GM12878 (cell line): Measurements from ENCODE around the gene SLC13A3. TPM values are rescaled to one million over a fixed set of nuclear protein-coding genes. Genes with fewer than 3 reads are reported as not detected.

Experiments
- ATAC-seq: fragments of 200-7000 bp; cut with Tn5 transposase; 3 replicates; pipeline ENCODE4 v1.9.1; 2020; ENCODE audit warnings: mild to moderate bottlenecking, moderate library complexity
- BruUV-seq: library from RNA; stranded (reverse); fragments of 400-500 nt; replicated peaks from 2 replicates; lab custom pipeline; 2021; lab: Mats Ljungman, UMichigan
- CTCF ChIA-PET: fragments of 300-600 bp; sonication (Branson Sonifier 250); formaldehyde crosslinking; extraction: SDS; loops from one replicate; lab custom pipeline; 2021; ENCODE audit warnings: inconsistent platforms; lab: Yijun Ruan, JAX
- POLR2A ChIA-PET: fragments of 350-600 bp; formaldehyde crosslinking; extraction: SDS; loops from one replicate; lab custom pipeline; 2021; ENCODE audit warnings: inconsistent platforms; lab: Charles Lee
- RAD21 ChIA-PET: fragments of 300-600 bp; sonication (Branson Sonifier 250); formaldehyde crosslinking; loops from one replicate; lab custom pipeline; 2023; ENCODE audit warnings: antibody characterized with exemption; ENCODE audit not compliant: unreplicated experiment; lab: Charles Lee
- SMC1A ChIA-PET: fragments of 300-600 bp; sonication (Branson Sonifier 250); formaldehyde crosslinking; loops from one replicate; lab custom pipeline; 2023; ENCODE audit not compliant: unreplicated experiment, uncharacterized antibody; lab: Charles Lee
- DNase-seq: peaks from one replicate; pipeline ENCODE4 v3.0.0-alpha.2; 2011; ENCODE audit warnings: low read depth, low spot score
- FAIRE-seq: peaks from 3 replicates; lab custom pipeline; 2011; peaks lifted over from hg19 to GRCh38; lab: Jason Lieb, UNC
- H2AFZ ChIP-seq: 2 replicates; pipeline ENCODE4 v1.6.0; 2011; ENCODE audit warnings: low read depth, low read length, control low read depth; ENCODE audit not compliant: control insufficient read depth
- H3K27ac ChIP-seq: 2 replicates; pipeline ENCODE4 v1.5.1; 2011; ENCODE audit warnings: control low read depth; ENCODE audit not compliant: control insufficient read depth, insufficient read depth
- H3K27me3 ChIP-seq, 2 experiments: replicated peaks in 1 of 2; 2 replicates each; pipeline versions ENCODE4 v1.6.0 to v1.6.1; 2011; ENCODE audit warnings: low read length in 1 of 2; ENCODE audit not compliant: control insufficient read depth in 2 of 2, insufficient read depth in 2 of 2
- H3K36me3 ChIP-seq, 2 experiments: 2 replicates each; pipeline ENCODE4 v1.5.1; 2011; ENCODE audit warnings: low read length in 1 of 2; ENCODE audit not compliant: control insufficient read depth in 2 of 2, insufficient read depth in 2 of 2
- H3K4me1 ChIP-seq: 2 replicates; pipeline ENCODE4 v1.6.1; 2011; ENCODE audit warnings: mild to moderate bottlenecking, low read length, moderate library complexity, mixed read lengths; ENCODE audit not compliant: control insufficient read depth, insufficient read depth
- H3K4me2 ChIP-seq: 2 replicates; pipeline ENCODE4 v1.6.0; 2011; ENCODE audit warnings: control low read depth; ENCODE audit not compliant: control insufficient read depth, insufficient read depth
- H3K4me3 ChIP-seq: fragments of 200-600 bp; sonication (generic); 2 replicates; pipeline ENCODE4 v1.5.1; 2016
- H3K79me2 ChIP-seq: 2 replicates; pipeline ENCODE4 v1.6.0; 2011; ENCODE audit warnings: low read length; ENCODE audit not compliant: control insufficient read depth, insufficient read depth
- H3K9ac ChIP-seq: 2 replicates; pipeline ENCODE4 v1.8.0; 2011; ENCODE audit warnings: low read length, control low read depth, mixed read lengths; ENCODE audit not compliant: control insufficient read depth, insufficient read depth
- H3K9me3 ChIP-seq: replicated peaks from 3 replicates; pipeline ENCODE4 v1.5.1; 2011; ENCODE audit warnings: mild to moderate bottlenecking, low read length; ENCODE audit not compliant: control insufficient read depth, insufficient read depth
- H4K20me1 ChIP-seq: 2 replicates; pipeline ENCODE4 v1.6.0; 2011; ENCODE audit not compliant: control insufficient read depth, insufficient read depth
- ATF7 ChIP-seq: fragments of 450-650 bp; IDR thresholded peaks from 2 replicates; pipeline ENCODE4 v1.6.1; 2016; ENCODE audit warnings: low read depth, mild to moderate bottlenecking
- CBX3 ChIP-seq: fragments of 200-600 bp; sonication (generic); IDR thresholded peaks from 2 replicates; pipeline ENCODE4 v1.6.1; 2016; ENCODE audit warnings: low read depth, borderline replicate concordance
- PBX3 ChIP-seq: IDR thresholded peaks from 2 replicates; pipeline ENCODE4 v1.6.1; 2011; ENCODE audit warnings: mild to moderate bottlenecking, low read depth, low read length, moderate library complexity; ENCODE audit not compliant: insufficient replicate concordance
- PRDM15 ChIP-seq: fragments of 450-650 bp; formaldehyde crosslinking; IDR thresholded peaks from 2 replicates; pipeline ENCODE4 v1.4.0; 2020; ENCODE audit warnings: mild to moderate bottlenecking, moderate library complexity
- RAD51 ChIP-seq: fragments of 450-650 bp; IDR thresholded peaks from 2 replicates; pipeline ENCODE4 v1.6.1; 2016; ENCODE audit warnings: moderate library complexity, mild to moderate bottlenecking, inconsistent platforms
- SMAD1 ChIP-seq: fragments of 450-650 bp; IDR thresholded peaks from 2 replicates; pipeline ENCODE4 v1.6.1; 2018; ENCODE audit warnings: mild to moderate bottlenecking, low read depth; ENCODE audit not compliant: partially characterized antibody
- ZNF622 ChIP-seq: fragments of 450-650 bp; IDR thresholded peaks from 2 replicates; pipeline ENCODE4 v1.6.1; 2017; ENCODE audit warnings: mild to moderate bottlenecking, inconsistent platforms
- WGBS: methylation state at CpG from one replicate; pipeline ENCODE4 v1.1.6; 2016; ENCODE audit warnings: low lambda C conversion rate; ENCODE audit not compliant: insufficient replicate concordance, insufficient coverage; ENCODE audit errors: missing lambda C conversion rate; 5-methylcytosine and 5-hydroxymethylcytosine counted together
- in situ Hi-C: fragments of 300-500 bp; cut with MboI; formaldehyde crosslinking; loops from 9 replicates; pipeline ENCODE4 v1.14.3; 2018; ENCODE audit warnings: mixed read lengths
- intact Hi-C: fragments of 100-400 bp; cut with micrococcal nuclease; formaldehyde crosslinking; loops from one replicate; pipeline ENCODE4 v1.14.2; 2022; ENCODE audit not compliant: unreplicated experiment
- polyA plus RNA-seq, 11 experiments: library from polyadenylated mRNA; depleted of rRNA in 4 of 11; unstranded in 6 of 11; stranded (reverse) in 5 of 11; fragments of >200 nt; fragmentation: Nextera tagmentation in 4 of 11; fragmentation: Illumina TruSeq in 1 of 11; extraction: Ambion mirVana in 4 of 11; extraction: Trizol in 1 of 11; gene quantifications; 1 replicate in 1 of 11; 2 replicates in 10 of 11; pipeline versions ENCODE4 v1.2.1 to v1.2.3, GENCODE V29; 2011 to 2016; ENCODE audit warnings: inconsistent platforms in 2 of 11, missing spikeins in 2 of 11, low read depth in 1 of 11
- total RNA-seq, 4 experiments: library from RNA; depleted of rRNA in 3 of 4; stranded (reverse); fragments of >200 nt in 3 of 4; fragmentation: Illumina TruSeq in 1 of 4; extraction: Trizol in 1 of 4; gene quantifications; 2 replicates each; pipeline versions ENCODE4 v1.2.1 to v1.2.3, GENCODE V29; 2013 to 2021

Gene SLC13A3
- total and polyA plus RNA-seq, 10 of the 15 experiments (the other 5 are each of a cell fraction or from before 2014, with no cell fraction given): 0.03 to 0.76 (median 0.07) TPM; not detected in 4

- Histone ChIP-seq H3K4me3 (no peak overlapping the region), H3K27ac (no peak overlapping the region)
- TF ChIP-seq PBX3: no peak
- TF ChIP-seq SMAD1: no peak
- TF ChIP-seq PRDM15 (CRISPR knock-in tag): no peak
- no peak for TF ChIP-seq ATF7
- no peak for TF ChIP-seq RAD51
- TF ChIP-seq ZNF622: no peak
- TF ChIP-seq CBX3: no peak
- TF ChIP-seq, all 136 proteins: peak for 0
- Histone ChIP-seq H3K4me2 (no peak overlapping the region), H3K36me3 (no peaks in the 10 kb centered on the region), H4K20me1 (no peaks in the 10 kb centered on the region), H3K9me3 (no peaks in the 10 kb centered on the region), H3K27me3 (no peaks in the 10 kb centered on the region), H2AFZ (no peak overlapping the region), H3K79me2 (no peaks in the 10 kb centered on the region), H3K4me1 (no peaks in the 10 kb centered on the region), H3K9ac (no peak overlapping the region)
- in situ Hi-C loops: no loop called here
- ChIA-PET RAD21 (no interaction called here), CTCF (no interaction called here), SMC1A (no interaction called here), POLR2A (interaction anchor here (0.6 kb wide), 1 partner anchor 636 kb away, joined by 8 read pairs; no protein-coding TSS in a partner anchor)
- FAIRE-seq (no peak), DNase-seq (no peak), ATAC-seq (no peak)
- 46% methylated on average over 5 of the region's 5 CpGs for WGBS
- no TSS peak for BruUV-seq
- intact Hi-C loops: no loop called here
These were observed 80.3 kb downstream of the SLC13A3 start for GRCh38 chr20:46570956-46571355.
